Adrenal gland (tissue), 12 donors: Measurements from ENCODE around the gene C10orf67. TPM values are rescaled to one million over a fixed set of nuclear protein-coding genes. Genes with fewer than 3 reads are reported as not detected.

Experiments
- DNase-seq, 7 donors: peaks; one replicate each; pipeline ENCODE4 v3.0.0-alpha.2; 2019 to 2020
- H3K27ac ChIP-seq, 5 donors: fragments of 200-600 bp; sonication (generic) in 4 of 5; 1 replicate in 3 of 5; 2 replicates in 2 of 5; pipeline versions ENCODE4 v1.5.1 to v1.8.0; 2016 to 2020; ENCODE audit warnings: mild to moderate bottlenecking in 1 of 5
- H3K27me3 ChIP-seq: fragments of 200-600 bp; 2 replicates; pipeline ENCODE4 v1.8.0; 2021
- H3K36me3 ChIP-seq, 2 donors: fragments of 200-600 bp; replicated peaks in 1 of 2; 1 replicate in 1 of 2; 2 replicates in 1 of 2; pipeline versions ENCODE4 v1.5.1 to v1.8.0; 2018 to 2022
- H3K4me1 ChIP-seq, 2 donors: fragments of 200-600 bp; replicated peaks in 1 of 2; 1 replicate in 1 of 2; 2 replicates in 1 of 2; pipeline versions ENCODE4 v1.5.1 to v1.8.0; 2018 to 2021
- H3K4me3 ChIP-seq, 4 donors: fragments of 200-600 bp; sonication (generic) in 3 of 4; one replicate each; pipeline ENCODE4 v1.5.1; 2016 to 2018
- H3K9me3 ChIP-seq, 3 donors: fragments of 200-600 bp; sonication (generic) in 1 of 3; replicated peaks in 1 of 3; 1 replicate in 2 of 3; 2 replicates in 1 of 3; pipeline versions ENCODE4 v1.5.1 to v1.8.0; 2016 to 2021
- POLR2A ChIP-seq, 2 donors: fragments of 450-650 bp; IDR thresholded peaks; one replicate each; pipeline ENCODE4 v1.6.1; 2017; ENCODE audit warnings: antibody characterized with exemption in 2 of 2, mild to moderate bottlenecking in 2 of 2, moderate library complexity in 1 of 2
- WGBS, 4 donors: extraction: QIAGEN DNeasy Blood & Tissue Kit in 2 of 4; methylation state at CpG; one replicate each; pipeline versions ENCODE4 v1.1.5 to v1.1.7; 2013 to 2017; 5-methylcytosine and 5-hydroxymethylcytosine counted together
- intact Hi-C, 2 donors: fragments of 100-400 bp; cut with DNase I; formaldehyde crosslinking; loops; one replicate each; pipeline versions ENCODE4 v1.14.1 to v1.15.0; 2022 to 2023
- polyA plus RNA-seq, 3 donors: library from polyadenylated mRNA; stranded (reverse); fragments of 200-250 nt in 2 of 3; fragments of 350-450 nt in 1 of 3; fragmentation: Illumina TruSeq in 1 of 3; extraction: RNeasy Lipid Tissue Mini Kit (QIAGEN cat#74804) in 1 of 3; gene quantifications; one replicate each; pipeline ENCODE4 v1.2.3, GENCODE V29; 2013 to 2014
- total RNA-seq, 9 donors: library from RNA; depleted of rRNA in 4 of 9; stranded (reverse); fragments of >200 nt in 4 of 9; fragments of 120-200 nt in 1 of 9; fragmentation: NEBNext Ultra II Directional in 1 of 9; extraction: Animal tissue kit (Norgen Biotek cat#: 25700) in 1 of 9; gene quantifications; one replicate each; pipeline versions ENCODE4 v1.1.0 to v1.2.4, GENCODE V29; 2013 to 2023
- TF ChIP-seq, protein P1 (sequence below), 6 experiments: fragments of 450-650 bp in 4 of 6; fragments of 200-600 bp in 2 of 6; sonication (generic) in 1 of 6; IDR thresholded peaks; 1 replicate in 5 of 6; 2 replicates in 1 of 6; pipeline versions ENCODE4 v1.5.1 to v1.8.0; 2016 to 2021; ENCODE audit warnings: antibody characterized with exemption in 6 of 6, mild to moderate bottlenecking in 2 of 6, moderate library complexity in 1 of 6
- donor health status: healthy with polysubstance abuse.
- donor health status: Bipolar disorder and iron deficiency.
- donor health status: DM: yes; HTN: yes; CAD: no.
- donor health status: DM: no; HTN: no; CAD: no.
- donor health status: DM: no; HTN: no; CAD: no.
- donor health status: DM: yes; HTN: yes; CAD: no.

The C10orf67 gene
- total and polyA plus RNA-seq, 12 donors = 0.03 to 0.50 (median 0.18) TPM; not detected in 6

DNA sequence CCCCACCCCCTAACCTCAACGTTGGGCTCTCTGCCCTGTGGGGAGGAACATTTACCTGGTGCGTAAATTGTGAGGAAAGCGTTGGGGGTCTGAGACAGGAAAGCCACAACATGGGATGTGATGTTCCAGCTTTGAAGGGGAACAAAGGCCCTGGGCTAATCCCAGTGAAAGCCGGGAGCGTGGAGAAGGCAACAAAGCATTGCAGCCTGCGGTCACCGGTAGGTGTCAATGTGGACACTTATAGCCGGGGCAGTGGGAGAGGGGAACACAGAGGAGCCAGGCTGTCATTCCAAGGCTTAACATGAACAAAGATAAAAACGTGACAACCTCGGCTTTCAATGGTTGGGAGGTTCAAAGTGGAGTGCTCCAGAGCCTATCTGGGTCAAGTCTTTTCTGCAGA, 139.8 kb downstream of the C10orf67 start:
- Histone ChIP-seq H3K4me3 (no peak overlapping the region), H3K36me3 (no peaks in the 10 kb centered on the region), H3K27me3 (peaks cover 27% of the 10 kb centered on the region), H3K9me3 (no peaks in the 10 kb centered on the region), H3K27ac (no peak overlapping the region), H3K4me1 (no peaks in the 10 kb centered on the region)
- no peak for DNase-seq
- intact Hi-C loops = no loop called here
- WGBS, 4 donors = 8 to 22% (median 11%) methylated on average over 10 of the region's 10 CpGs
- TF ChIP-seq, protein P1, sequence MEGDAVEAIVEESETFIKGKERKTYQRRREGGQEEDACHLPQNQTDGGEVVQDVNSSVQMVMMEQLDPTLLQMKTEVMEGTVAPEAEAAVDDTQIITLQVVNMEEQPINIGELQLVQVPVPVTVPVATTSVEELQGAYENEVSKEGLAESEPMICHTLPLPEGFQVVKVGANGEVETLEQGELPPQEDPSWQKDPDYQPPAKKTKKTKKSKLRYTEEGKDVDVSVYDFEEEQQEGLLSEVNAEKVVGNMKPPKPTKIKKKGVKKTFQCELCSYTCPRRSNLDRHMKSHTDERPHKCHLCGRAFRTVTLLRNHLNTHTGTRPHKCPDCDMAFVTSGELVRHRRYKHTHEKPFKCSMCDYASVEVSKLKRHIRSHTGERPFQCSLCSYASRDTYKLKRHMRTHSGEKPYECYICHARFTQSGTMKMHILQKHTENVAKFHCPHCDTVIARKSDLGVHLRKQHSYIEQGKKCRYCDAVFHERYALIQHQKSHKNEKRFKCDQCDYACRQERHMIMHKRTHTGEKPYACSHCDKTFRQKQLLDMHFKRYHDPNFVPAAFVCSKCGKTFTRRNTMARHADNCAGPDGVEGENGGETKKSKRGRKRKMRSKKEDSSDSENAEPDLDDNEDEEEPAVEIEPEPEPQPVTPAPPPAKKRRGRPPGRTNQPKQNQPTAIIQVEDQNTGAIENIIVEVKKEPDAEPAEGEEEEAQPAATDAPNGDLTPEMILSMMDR (IDR thresholded peaks at IDR 0.05) = no peak
- no peak for TF ChIP-seq POLR2A (IDR thresholded peaks at IDR 0.05)

DNA sequence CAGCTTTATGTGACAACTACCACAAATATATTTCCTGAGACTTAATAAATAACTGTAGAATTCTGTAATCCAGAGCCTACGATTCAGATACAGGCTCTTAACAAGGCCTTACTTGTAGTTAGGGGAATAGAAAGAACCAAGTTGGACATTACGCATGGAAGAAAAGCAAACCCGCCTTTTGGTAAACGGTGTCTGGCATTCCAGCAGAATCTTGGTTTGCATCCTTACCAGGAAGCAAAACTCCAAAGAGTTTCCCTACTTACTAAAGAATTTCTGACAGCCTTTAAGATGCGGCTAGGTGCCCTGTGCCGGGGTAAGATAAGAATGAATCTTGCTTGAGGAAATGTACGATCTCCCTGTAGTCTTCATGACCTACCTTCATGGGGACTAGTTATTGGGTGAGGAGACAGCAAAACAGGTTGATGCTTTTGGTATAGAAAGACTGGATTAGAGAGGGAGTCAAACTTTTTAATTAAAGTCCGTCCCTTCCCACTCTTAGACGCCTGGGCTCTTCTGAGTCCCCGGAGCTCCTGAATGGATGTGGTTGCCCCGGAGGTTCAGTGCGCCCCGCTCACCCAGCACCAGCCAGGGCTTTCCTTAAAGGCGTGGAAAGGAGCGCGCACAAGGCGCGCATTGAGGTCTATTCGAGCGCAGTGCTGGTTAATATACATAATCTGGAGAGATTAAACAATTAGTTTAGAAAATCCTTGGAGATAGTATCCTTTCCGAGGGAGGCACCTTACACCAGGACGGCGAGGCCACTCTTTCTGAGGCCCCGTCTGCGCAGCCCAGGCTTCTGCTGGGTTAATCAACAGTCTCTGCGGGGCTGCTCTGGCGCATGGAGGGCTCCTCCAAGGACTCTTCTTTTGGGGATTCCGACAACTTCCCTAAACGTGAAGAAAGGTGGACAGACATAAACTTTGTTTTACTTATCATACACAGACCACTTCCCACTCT, 140.9 kb downstream of the C10orf67 start:
- WGBS, 4 donors = 8 to 26% (median 13%) methylated on average over 23 to 29 of the region's 29 CpGs
- no peaks in the 10 kb centered on the region for H3K4me1 ChIP-seq
- no peak overlapping the region for H3K27ac ChIP-seq
- no peak for DNase-seq
- peaks cover 38% of the 10 kb centered on the region for H3K27me3 ChIP-seq
- no peak for TF ChIP-seq POLR2A (IDR thresholded peaks at IDR 0.05)
- TF ChIP-seq, protein P1 (IDR thresholded peaks at IDR 0.05) = no peak
- no peak overlapping the region for H3K4me3 ChIP-seq
- intact Hi-C loops = no loop called here
- H3K36me3 ChIP-seq = no peaks in the 10 kb centered on the region
- no peaks in the 10 kb centered on the region for H3K9me3 ChIP-seq

DNA sequence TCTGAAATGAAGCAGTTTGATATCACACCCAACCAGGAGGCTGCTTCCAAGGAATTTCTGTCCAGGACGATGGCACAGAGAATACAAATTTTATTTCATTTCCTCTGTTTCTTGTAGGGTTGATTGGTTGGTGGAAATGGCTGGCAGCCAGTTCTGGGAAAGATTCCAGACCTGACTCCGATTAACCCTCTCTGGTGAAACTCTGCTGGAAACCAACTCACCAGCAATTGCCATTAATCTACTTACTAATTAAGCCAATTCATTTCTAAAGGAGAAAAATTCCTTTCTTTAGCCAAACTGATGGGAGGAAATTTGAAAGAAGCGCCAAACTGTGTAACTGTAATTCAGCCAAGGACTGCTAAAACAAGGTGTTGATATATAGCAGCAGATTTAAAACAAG, 141.8 kb downstream of the C10orf67 start:
- Histone ChIP-seq H3K27ac (no peak overlapping the region), H3K9me3 (no peaks in the 10 kb centered on the region), H3K4me1 (no peaks in the 10 kb centered on the region), H3K36me3 (no peaks in the 10 kb centered on the region), H3K27me3 (peaks cover 43% of the 10 kb centered on the region), H3K4me3 (no peak overlapping the region)
- 4 to 10% (median 5%) methylated on average over 3 of the region's 3 CpGs for WGBS, 4 donors
- intact Hi-C loops = no loop called here
- no peak for DNase-seq
- TF ChIP-seq, protein P1 (IDR thresholded peaks at IDR 0.05) = no peak

DNA sequence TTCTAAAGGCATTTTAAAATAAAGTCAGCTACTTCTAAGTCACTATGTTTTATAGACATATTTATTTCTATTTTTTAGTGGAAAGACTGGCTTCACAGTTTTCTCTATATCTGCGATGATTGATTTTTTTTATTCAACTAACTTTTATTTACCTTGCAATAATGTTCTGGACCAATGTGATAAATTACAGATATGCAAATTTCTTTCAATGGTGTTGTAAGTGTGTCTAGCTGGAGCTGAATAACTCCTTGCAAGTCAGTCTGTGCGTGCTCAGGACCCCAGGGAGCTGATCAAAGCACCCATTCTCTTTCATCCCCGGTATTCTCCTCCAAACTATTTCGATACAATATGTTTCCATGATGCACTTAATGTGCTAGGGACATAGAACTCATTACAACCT, 142.8 kb downstream of the C10orf67 start:
- no peaks in the 10 kb centered on the region for H3K36me3 ChIP-seq
- peaks cover 50% of the 10 kb centered on the region for H3K27me3 ChIP-seq
- intact Hi-C loops = no loop called here
- no peaks in the 10 kb centered on the region for H3K4me1 ChIP-seq
- no peak overlapping the region for H3K27ac ChIP-seq
- H3K9me3 ChIP-seq = no peaks in the 10 kb centered on the region
- no peak overlapping the region for H3K4me3 ChIP-seq
- DNase-seq = no peak
- no peak for TF ChIP-seq POLR2A (IDR thresholded peaks at IDR 0.05)
- TF ChIP-seq, protein P1 (IDR thresholded peaks at IDR 0.05) = no peak
- 11 to 18% (median 14%) methylated on average over 4 of the region's 4 CpGs for WGBS, 4 donors
